Fibroblast of skin of scalp (primary cell): ENCODE measurements around the gene HBQ1.
"Not testable (repeated sequence)": the region's sequence is repeated elsewhere in the genome, so short reads cannot be mapped to it uniquely, and the experiment has no call there.

Experiments
- DNase-seq: peaks from one replicate; pipeline ENCODE4 v3.0.0-alpha.2; 2013

The HBQ1 gene

DNA sequence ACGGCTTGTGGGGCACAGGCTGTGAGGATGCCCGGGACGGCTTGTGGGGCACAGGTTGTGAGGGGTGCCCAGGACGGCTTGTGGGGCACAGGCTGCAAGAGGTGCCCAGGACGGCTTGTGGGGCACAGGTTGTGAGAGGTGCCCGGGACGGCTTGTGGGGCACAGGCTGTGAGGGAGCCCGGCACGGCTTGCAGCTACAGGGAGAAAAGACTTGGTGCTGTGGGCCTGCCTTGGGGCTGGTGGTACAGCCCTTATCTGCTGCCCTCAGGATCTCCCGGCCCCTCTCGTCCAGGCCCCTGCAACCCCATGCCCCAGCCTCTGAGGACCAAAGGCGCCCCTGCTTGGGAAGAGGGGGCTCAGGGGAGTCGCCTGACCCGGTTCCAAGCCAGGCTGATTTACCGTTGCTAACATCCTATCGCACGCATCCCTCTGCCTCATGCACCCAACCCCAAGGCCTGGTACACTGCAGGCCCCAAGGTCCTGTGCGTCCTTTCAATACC, 19.5 kb upstream of the HBQ1 start:
- DNase-seq, result no peak

DNA sequence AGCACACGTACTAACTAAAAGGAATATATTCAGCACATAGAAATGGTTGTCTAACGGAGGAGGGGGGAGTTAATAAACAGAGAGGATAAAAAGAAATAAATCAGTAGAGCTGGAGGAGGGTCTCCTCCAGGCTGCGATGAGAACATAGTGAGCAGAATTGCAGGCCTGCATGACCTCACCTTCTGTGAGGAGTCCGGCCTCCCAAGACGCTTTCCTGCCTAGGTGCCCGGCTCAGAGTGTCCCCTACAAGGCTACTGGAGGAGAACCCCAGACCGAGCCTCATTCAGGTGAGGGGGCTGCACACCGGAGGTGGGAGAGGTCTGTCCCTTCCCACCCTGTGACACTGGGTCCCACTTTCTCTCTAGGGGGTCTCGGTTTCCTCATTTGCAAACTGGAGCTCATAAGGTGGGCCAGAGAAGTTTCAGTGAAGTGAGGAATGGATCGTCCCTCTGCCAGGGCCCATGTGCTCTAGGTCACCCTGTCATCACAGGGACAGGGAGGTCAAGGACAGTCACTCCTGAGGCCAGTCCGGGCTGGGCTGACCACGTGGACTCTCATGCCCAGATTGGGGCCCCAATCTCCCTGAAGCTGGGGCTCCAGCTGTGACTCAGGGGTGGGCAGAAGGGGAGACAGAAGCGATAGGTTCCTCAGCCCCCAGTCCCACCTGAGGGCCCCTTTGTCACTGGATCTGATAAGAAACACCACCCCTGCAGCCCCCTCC, 17.8 kb upstream of the HBQ1 start:
- no peak for DNase-seq

DNA sequence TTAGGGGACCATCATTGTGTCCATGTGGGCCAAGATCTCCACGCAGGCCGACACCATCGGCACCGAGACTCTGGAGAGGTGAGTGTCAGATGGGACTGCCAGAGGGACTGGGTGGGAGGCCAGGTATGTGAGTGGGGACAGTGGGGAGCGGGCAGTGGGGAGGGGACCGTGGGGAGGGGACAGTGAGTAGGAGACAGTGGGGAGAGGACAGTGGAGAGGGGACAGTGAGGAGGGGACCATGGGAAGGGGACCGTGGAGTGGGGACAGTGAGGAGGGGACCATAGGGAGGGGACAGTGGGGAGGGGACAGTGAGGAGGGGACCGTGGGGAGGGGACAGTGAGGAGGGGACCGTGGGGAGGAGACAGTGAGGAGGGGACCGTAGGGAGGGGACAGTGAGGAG, 17.1 kb upstream of the HBQ1 start:
- DNase-seq, result not testable (repeated sequence)

DNA sequence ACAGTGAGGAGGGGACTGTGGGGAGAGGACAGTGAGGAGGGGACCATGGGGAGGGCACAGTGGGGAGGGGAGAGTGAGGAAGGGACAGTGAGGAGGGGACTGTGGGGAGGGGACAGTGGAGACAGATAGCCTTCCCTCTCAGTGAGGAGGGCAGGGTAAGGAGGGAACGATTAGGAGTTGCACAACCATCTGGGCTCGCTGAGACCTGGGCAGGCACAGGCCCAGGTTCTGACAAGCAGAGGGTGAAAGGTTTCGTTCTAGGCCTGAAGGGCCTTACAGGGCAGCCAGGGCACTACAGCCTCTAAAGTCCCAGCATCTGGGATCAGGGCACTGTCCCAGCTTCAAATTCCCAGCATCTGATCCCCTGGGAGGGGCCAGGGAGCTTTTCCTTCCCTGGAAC, 16.6 kb upstream of the HBQ1 start:
- DNase-seq, result not testable (repeated sequence)

DNA sequence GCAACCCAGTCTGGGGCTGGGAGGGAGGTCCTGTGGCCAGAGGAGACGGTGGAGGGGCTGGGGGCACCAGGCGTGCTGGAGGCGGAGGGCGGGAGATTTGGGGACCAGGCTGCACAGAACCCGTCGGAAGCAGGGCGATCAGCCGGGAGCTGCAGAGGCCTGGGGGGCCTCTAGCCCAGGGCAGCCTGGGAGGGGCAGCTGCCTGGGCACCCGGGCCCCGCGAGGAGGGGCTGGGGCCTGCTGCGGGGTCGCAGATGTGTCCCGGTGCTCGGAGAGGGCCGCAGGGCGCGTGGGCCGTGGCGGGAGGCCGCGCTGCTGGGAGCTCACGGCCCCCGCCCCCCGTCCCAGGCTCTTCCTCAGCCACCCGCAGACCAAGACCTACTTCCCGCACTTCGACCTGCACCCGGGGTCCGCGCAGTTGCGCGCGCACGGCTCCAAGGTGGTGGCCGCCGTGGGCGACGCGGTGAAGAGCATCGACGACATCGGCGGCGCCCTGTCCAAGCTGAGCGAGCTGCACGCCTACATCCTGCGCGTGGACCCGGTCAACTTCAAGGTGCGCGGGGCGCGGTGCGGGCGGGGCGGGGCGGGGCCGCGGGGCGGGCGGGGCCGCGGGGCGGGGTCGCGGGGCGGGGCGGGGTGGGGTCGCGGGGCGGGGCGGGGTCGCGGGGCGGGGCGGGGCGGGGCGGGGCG, 16.0 kb upstream of the HBQ1 start:
- not testable (repeated sequence) for DNase-seq

DNA sequence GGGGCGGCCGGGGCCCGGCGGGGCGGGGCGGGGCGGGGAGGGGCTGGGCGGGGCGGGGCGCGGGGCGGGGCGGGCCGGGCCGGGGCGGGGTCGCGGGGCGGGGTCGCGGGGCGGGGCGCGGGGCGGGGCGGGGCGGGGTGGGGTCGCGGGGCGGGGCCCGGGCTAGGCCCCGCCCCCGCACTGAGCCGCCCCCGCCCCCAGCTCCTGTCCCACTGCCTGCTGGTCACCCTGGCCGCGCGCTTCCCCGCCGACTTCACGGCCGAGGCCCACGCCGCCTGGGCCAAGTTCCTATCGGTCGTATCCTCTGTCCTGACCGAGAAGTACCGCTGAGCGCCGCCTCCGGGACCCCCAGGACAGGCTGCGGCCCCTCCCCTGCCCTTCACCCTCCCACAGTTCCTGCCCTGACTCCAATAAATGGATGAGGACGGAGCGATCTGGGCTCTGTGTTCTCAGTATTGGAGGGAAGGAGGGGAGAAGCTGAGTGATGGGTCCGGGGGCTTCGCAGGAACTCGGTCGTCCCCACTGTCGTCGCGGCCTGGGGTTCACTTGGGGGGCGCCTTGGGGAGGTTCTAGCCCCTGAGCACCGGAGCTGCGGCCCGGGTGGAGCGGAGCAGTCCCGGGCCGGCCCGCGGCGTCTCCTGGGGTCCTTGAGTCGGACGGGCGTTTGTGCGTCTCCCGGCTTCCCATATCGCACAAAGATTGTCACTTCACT, 15.3 kb upstream of the HBQ1 start:
- no peak for DNase-seq

DNA sequence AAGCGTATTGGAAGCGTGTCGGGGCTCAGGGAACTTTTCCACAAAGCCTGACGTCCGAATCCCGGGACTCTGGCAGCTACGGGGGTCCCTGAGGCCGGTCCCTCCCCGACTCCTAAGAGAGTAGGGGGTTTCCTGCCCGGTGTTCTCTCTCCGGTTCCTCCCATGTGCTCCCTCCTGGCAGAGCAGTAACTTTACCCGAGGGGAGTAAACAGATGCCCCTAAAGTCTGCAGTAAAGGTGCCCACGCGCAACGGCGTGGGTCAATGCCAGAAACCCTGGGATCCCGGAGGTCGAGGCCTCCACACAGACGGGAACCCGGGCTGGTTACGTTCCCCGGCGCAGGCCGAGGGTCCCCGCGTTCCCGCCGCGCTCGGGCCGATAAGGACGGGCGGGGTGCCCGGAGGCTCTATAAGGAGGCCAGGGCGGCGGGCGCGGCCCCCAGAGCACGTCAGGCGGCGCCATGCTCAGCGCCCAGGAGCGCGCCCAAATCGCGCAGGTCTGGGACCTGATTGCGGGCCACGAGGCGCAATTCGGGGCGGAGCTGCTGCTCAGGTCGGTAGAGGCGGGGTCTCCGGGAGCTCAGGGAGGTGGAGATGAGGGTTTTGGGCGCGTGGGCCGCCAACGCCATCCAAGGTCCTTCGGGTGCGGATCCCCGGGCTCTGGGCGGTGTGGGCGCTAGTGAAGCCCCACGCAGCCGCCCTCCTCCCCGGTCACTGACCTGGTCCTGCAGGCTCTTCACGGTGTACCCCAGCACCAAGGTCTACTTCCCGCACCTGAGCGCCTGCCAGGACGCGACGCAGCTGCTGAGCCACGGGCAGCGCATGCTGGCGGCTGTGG, 14.5 kb upstream of the HBQ1 start, which contains the start of gene HBM:
Gene HBM, plus strand, starts transcription at position 440 of the 836 bp plus-strand sequence. Its CDS starts 20 bp downstream, at position 460.
- DNase-seq, result no peak

DNA sequence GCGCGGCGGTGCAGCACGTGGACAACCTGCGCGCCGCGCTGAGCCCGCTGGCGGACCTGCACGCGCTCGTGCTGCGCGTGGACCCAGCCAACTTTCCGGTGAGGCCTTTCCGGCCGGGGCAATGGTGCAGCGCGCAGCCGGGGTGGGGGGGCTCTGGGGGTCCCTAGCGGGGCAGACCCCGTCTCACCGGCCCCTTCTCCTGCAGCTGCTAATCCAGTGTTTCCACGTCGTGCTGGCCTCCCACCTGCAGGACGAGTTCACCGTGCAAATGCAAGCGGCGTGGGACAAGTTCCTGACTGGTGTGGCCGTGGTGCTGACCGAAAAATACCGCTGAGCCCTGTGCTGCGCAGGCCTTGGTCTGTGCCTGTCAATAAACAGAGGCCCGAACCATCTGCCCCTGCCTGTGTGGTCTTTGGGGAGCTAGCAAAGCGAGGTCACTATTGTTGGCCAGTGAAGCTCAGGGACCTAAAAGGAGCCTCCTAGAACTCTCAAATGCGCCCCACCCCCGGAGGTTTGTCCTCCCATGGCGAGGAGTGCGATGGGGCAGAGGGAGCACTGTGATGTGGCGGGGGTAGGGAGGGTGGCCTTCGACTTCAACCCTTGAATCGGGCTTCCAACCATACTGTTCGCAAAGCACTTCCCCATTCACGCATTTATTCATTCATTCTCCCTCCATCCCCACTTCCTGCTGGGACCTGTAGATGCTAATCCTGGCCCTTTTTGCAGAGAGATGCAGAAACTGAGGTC, 13.7 kb upstream of the HBQ1 start:
- no peak for DNase-seq

DNA sequence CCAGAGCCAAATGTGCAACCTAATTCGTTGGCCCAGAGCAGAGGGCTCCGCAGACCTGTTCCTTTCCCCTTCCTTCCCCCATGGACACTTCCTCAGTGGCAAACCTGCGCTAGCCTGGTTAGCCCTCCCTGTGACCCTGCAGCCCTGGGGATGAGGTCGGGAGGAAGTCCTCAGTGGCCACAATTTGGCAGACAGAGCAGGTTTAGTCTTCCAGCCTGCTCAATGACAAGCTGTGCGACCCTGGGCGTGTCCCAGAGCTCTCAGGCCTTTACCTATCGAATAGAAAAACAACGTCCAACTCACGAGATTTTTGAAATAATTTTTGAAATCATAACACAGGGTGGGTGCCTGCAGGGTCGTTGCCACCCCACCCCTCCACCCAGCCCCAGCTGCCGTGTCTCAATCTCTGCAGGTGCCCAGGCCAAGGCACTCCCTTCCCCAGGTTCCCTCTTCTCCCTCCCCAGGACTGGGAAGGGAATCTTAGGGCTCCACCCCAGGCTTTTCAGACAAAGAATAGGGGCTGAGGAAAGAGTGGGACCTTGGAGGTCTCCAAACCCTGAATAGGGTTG, 13.1 kb upstream of the HBQ1 start:
- no peak for DNase-seq

DNA sequence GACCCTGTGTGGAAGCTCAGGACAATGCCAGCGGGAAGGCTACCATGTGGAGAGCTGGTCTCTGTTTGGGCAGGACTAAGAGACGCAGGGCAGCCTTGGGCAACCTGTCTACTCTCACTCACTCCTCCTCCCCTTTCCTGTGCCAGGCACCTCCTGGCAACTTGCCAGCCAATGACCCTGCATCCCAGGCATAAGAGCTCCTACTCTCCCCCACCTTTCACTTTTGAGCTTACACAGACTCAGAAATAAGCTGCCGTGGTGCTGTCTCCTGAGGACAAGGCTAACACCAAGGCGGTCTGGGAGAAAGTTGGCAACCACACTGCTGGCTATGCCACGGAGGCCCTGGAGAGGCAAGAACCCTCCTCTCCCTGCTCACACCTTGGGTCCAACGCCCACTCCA, 11.8 kb upstream of the HBQ1 start:
- DNase-seq, result no peak

DNA sequence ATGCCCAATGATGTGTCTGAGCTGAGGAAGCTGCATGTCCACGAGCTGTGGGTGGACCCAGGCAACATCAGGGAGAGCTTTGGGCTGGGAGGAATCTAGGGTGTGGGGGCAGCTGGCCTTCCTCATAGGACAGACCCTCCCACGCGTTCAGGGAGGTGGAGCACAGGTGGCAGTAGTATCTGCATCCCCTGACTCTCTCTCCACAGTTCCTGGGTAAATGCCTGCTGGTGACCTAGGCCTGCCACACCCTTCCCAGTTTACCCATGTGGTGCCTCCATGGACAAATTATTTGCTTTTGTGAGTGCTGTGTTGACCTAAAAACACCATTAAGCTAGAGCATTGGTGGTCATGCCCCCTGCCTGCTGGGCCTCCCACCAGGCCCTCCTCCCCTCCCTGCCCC, 11.2 kb upstream of the HBQ1 start:
- no peak for DNase-seq

DNA sequence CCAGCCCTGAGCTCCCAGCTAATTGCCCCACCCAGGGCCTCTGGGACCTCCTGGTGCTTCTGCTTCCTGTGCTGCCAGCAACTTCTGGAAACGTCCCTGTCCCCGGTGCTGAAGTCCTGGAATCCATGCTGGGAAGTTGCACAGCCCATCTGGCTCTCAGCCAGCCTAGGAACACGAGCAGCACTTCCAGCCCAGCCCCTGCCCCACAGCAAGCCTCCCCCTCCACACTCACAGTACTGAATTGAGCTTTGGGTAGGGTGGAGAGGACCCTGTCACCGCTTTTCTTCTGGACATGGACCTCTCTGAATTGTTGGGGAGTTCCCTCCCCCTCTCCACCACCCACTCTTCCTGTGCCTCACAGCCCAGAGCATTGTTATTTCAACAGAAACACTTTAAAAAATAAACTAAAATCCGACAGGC, 10.2 kb upstream of the HBQ1 start:
- peak; percentile 38 for DNase-seq

DNA sequence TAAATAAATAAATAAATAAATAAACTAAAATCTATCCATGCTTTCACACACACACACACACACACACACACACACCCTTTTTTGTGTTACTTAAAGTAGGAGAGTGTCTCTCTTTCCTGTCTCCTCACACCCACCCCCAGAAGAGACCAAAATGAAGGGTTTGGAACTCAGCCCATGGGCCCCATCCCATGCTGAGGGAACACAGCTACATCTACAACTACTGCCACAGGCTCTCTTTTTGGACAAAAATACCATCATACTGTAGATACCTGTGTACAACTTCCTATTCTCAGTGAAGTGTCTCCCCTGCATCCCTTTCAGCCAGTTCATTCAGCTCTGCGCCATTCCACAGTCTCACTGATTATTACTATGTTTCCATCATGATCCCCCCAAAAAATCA, 9.5 kb upstream of the HBQ1 start:
- no peak for DNase-seq

DNA sequence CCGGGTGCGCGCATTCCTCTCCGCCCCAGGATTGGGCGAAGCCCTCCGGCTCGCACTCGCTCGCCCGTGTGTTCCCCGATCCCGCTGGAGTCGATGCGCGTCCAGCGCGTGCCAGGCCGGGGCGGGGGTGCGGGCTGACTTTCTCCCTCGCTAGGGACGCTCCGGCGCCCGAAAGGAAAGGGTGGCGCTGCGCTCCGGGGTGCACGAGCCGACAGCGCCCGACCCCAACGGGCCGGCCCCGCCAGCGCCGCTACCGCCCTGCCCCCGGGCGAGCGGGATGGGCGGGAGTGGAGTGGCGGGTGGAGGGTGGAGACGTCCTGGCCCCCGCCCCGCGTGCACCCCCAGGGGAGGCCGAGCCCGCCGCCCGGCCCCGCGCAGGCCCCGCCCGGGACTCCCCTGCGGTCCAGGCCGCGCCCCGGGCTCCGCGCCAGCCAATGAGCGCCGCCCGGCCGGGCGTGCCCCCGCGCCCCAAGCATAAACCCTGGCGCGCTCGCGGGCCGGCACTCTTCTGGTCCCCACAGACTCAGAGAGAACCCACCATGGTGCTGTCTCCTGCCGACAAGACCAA, 7.8 kb upstream of the HBQ1 start, which contains the start of gene HBA2:
Gene HBA2, plus strand, starts transcription at position 503 of the 568 bp plus-strand sequence. Its CDS starts 37 bp downstream, at position 540.
- DNase-seq, result not testable (repeated sequence)

DNA sequence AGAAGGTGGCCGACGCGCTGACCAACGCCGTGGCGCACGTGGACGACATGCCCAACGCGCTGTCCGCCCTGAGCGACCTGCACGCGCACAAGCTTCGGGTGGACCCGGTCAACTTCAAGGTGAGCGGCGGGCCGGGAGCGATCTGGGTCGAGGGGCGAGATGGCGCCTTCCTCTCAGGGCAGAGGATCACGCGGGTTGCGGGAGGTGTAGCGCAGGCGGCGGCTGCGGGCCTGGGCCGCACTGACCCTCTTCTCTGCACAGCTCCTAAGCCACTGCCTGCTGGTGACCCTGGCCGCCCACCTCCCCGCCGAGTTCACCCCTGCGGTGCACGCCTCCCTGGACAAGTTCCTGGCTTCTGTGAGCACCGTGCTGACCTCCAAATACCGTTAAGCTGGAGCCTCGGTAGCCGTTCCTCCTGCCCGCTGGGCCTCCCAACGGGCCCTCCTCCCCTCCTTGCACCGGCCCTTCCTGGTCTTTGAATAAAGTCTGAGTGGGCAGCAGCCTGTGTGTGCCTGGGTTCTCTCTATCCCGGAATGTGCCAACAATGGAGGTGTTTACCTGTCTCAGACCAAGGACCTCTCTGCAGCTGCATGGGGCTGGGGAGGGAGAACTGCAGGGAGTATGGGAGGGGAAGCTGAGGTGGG, 6.9 kb upstream of the HBQ1 start:
- not testable (repeated sequence) for DNase-seq

DNA sequence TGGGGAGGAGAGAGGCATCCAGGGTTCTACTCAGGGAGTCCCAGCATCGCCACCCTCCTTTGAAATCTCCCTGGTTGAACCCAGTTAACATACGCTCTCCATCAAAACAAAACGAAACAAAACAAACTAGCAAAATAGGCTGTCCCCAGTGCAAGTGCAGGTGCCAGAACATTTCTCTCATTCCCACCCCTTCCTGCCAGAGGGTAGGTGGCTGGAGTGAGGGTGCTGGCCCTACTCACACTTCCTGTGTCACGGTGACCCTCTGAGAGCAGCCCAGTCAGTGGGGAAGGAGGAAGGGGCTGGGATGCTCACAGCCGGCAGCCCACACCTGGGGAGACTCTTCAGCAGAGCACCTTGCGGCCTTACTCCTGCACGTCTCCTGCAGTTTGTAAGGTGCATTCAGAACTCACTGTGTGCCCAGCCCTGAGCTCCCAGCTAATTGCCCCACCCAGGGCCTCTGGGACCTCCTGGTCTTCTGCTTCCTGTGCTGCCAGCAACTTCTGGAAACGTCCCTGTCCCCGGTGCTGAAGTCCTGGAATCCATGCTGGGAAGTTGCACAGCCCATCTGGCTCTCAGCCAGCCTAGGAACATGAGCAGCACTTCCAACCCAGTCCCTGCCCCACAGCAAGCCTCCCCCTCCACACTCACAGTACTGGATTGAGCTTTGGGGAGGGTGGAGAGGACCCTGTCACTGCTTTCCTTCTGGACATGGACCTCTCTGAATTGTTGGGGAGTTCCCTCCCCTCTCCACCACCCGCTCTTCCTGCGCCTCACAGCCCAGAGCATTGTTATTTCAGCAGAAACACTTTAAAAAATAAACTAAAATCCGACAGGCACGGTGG, 6.1 kb upstream of the HBQ1 start:
- peak; percentile 35 for DNase-seq

DNA sequence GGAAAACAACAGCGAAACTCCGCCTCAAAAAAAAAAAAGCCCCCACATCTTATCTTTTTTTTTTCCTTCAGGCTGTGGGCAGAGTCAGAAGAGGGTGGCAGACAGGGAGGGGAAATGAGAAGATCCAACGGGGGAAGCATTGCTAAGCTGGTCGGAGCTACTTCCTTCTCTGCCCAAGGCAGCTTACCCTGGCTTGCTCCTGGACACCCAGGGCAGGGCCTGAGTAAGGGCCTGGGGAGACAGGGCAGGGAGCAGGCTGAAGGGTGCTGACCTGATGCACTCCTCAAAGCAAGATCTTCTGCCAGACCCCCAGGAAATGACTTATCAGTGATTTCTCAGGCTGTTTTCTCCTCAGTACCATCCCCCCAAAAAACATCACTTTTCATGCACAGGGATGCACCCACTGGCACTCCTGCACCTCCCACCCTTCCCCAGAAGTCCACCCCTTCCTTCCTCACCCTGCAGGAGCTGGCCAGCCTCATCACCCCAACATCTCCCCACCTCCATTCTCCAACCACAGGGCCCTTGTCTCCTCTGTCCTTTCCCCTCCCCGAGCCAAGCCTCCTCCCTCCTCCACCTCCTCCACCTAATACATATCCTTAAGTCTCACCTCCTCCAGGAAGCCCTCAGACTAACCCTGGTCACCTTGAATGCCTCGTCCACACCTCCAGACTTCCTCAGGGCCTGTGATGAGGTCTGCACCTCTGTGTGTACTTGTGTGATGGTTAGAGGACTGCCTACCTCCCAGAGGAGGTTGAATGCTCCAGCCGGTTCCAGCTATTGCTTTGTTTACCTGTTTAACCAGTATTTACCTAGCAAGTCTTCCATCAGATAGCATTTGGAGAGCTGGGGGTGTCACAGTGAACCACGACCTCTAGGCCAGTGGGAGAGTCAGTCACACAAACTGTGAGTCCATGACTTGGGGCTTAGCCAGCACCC, 5.0 kb upstream of the HBQ1 start:
- DNase-seq, result no peak

DNA sequence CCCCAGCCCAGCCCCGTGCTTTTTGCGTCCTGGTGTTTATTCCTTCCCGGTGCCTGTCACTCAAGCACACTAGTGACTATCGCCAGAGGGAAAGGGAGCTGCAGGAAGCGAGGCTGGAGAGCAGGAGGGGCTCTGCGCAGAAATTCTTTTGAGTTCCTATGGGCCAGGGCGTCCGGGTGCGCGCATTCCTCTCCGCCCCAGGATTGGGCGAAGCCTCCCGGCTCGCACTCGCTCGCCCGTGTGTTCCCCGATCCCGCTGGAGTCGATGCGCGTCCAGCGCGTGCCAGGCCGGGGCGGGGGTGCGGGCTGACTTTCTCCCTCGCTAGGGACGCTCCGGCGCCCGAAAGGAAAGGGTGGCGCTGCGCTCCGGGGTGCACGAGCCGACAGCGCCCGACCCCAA, 4.3 kb upstream of the HBQ1 start:
- DNase-seq, result not testable (repeated sequence)
